Inflammatory macrophage treated with lipopolysaccharide for 4 hours (primary cell): Measurements from ENCODE around the gene UNC50.

ENCODE experiments used
- DNase-seq: peaks from one replicate; pipeline ENCODE4 v3.0.0-alpha.2; 2020

UNC50 gene

GRCh38 chr2:98608116-98608961 lies at the start of gene UNC50, which contains the start of gene COA5:
Gene UNC50 (plus strand): TSS chr2:98608589. CDS start chr2:98609760, 1,171 bp downstream.
Gene COA5 (minus strand): TSS chr2:98608512. CDS start chr2:98608405, 107 bp downstream.
- peak; percentile 95 for DNase-seq

- no peak for DNase-seq
Observed at GRCh38 chr2:98558852-98559530, 49.4 kb upstream of the UNC50 start.

GRCh38 chr2:98559581-98559980 lies 48.8 kb upstream of the UNC50 start:
- no peak for DNase-seq

- no peak for DNase-seq
Observed at GRCh38 chr2:98560256-98560771, 48.1 kb upstream of the UNC50 start.

GRCh38 chr2:98561018-98561417 lies 47.4 kb upstream of the UNC50 start:
- no peak for DNase-seq

GRCh38 chr2:98561902-98562695 lies 46.3 kb upstream of the UNC50 start:
- DNase-seq, result no peak

GRCh38 chr2:98563394-98563793 lies 45.0 kb upstream of the UNC50 start:
- DNase-seq, result no peak

- DNase-seq, result no peak
Observed at GRCh38 chr2:98564541-98565132, 43.8 kb upstream of the UNC50 start.

- no peak for DNase-seq
Observed at GRCh38 chr2:98565286-98565860, 43.0 kb upstream of the UNC50 start.

GRCh38 chr2:98565941-98566340 lies 42.4 kb upstream of the UNC50 start:
- DNase-seq, result no peak

- no peak for DNase-seq
Observed at GRCh38 chr2:98568161-98568956, 40.0 kb upstream of the UNC50 start.

GRCh38 chr2:98569197-98569793 lies 39.1 kb upstream of the UNC50 start:
- peak; percentile 31 for DNase-seq

GRCh38 chr2:98569915-98570314 lies 38.5 kb upstream of the UNC50 start:
- no peak for DNase-seq

- DNase-seq, result no peak
Observed at GRCh38 chr2:98570356-98570755, 38.0 kb upstream of the UNC50 start.

- no peak for DNase-seq
Observed at GRCh38 chr2:98571121-98571701, 37.2 kb upstream of the UNC50 start.

- DNase-seq, result no peak
Observed at GRCh38 chr2:98571796-98572195, 36.6 kb upstream of the UNC50 start.

GRCh38 chr2:98572211-98572610 lies 36.2 kb upstream of the UNC50 start:
- no peak for DNase-seq

- no peak for DNase-seq
Observed at GRCh38 chr2:98572676-98573075, 35.7 kb upstream of the UNC50 start.

GRCh38 chr2:98573426-98573825 lies 35.0 kb upstream of the UNC50 start:
- DNase-seq, result no peak

GRCh38 chr2:98576666-98577312 lies 31.6 kb upstream of the UNC50 start:
- no peak for DNase-seq
